GM19099 (cell line): Measurements from ENCODE around the gene FAM3B.

Source experiments
- POLR2A ChIP-seq: IDR thresholded peaks from 3 replicates; pipeline ENCODE4 v1.6.1; 2011; ENCODE audit warnings: low read depth; ENCODE audit not compliant: insufficient read length; ENCODE audit errors: extremely low read depth

The FAM3B gene

DNA sequence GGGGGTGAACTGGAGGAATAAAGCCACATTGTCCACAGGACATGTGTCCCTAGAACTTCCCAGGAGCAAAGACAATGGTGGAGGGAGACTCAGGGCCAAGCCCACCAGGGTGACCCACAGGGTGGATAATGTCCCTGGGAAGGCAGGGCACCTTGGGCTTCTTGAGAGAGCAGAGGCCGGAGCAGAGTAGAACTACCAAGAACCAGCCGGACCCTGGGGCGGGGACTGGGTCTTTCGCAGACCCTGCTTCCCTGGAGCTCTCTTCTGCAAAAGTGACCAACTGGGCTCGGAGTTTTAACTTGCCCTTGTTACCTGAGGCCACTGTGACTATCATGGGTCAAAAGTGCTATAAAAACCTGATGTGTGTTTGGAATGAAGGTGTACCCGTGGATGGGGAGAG is 875 bp upstream of the FAM3B start:
- no peak for TF ChIP-seq POLR2A

DNA sequence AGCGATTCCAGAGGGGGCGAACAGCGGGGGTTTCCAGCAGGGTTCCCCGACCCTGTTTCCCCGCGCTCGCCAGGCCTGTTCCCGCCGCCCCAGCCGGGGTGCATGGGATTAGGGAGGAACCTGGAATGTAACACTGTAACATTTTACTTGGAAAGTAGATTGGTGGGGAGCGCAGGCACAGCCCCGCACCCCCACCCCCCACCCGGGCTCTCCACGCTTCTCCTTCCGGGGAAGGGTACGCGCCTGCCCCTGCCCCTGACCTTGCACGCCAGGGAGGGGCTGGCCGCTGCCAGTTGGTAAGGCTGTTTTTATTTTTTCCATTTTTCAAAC is 427 bp downstream of the FAM3B start:
- no peak for TF ChIP-seq POLR2A

DNA sequence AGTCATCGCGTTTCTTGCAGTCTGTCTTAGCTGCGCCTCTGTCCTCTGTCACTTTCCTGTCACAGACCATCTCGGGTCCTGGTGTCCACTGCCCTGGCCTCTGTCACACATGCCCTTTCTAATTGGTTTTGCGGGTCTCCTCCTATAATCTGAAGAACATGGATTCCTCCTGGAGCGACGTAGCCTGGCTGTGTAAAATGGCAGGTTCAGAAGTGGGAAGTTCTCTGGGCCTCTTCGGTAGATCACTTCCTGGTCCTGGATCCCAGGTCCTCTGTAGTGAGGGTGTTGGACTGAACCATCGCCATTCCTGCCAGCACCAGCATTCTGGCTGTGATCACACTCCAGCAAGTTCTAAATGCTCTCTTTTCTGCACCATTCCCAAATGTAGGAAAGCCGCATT is 857 bp downstream of the FAM3B start:
- TF ChIP-seq POLR2A: no peak

DNA sequence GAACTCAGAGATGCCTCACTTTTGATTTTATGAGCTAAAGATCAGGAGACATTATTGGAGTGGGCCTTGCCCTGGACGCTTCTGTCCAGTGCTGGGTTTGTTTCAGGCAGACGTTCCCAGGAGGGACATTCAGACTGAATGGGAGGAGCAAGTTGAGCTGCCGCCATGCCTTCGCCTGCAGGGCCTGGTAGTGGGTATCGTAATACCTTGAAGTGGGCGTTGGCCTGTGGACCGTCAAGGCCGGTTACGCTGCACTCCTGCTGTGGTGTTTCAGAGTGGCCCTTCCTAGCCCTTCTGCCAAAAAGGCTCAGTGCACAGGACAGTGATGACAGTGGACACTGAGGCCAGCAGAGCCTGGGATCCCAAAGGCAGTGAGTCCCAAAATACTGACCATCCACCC is 1.6 kb downstream of the FAM3B start:
- TF ChIP-seq POLR2A: no peak

DNA sequence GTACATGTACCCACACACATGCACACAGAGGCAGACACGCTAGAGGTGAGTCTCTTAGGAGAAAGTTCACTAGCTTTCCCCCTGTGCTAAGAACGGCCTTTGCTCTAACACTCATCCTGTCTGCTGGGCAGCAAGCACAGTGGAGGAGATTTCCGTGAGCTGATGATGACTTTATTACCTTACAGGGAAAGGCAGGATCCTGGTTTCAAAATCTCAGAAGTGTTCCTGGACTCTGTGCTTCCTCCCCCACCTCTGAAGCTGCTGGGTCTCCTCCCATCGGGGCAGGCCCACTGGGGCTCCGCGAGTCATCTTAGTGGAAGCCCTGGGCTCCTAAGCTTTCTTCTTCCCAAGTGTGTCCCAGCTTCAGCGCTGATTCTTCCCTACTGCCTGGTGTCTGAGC is 2.7 kb downstream of the FAM3B start:
- TF ChIP-seq POLR2A: no peak

DNA sequence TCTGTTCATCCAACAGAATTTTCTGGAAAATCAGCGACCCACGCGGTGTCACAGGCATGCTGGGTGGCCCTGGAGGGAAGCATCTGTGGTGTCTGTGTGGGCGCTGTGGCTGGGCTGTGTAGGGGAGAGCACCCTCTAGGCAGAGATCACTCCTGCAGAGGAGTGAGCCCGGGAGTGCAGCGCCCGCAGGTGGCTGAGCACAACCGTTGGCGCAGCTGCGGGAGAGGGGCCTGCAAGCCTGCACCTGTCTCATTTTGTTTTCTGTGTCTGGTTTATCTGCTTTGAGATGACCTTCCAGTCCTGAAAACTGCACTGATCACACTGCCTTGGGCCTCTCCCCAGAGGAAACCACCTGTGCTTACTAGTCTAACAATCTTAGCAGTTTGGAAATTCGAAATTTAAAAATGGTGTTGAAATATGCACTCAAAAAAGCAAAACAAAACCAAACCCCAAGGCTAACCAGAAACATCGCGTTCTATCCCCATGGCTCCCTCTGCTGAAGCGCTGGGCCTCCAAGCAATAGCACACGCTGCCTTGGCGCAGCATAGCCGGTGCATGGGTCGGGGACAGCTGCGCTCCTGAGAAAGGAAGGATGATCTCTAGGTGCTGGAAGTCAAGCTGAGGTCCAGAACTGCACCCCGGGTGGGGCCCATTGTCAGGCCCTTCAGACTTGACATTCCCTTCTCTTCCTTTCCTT is 4.8 kb downstream of the FAM3B start:
- no peak for TF ChIP-seq POLR2A

DNA sequence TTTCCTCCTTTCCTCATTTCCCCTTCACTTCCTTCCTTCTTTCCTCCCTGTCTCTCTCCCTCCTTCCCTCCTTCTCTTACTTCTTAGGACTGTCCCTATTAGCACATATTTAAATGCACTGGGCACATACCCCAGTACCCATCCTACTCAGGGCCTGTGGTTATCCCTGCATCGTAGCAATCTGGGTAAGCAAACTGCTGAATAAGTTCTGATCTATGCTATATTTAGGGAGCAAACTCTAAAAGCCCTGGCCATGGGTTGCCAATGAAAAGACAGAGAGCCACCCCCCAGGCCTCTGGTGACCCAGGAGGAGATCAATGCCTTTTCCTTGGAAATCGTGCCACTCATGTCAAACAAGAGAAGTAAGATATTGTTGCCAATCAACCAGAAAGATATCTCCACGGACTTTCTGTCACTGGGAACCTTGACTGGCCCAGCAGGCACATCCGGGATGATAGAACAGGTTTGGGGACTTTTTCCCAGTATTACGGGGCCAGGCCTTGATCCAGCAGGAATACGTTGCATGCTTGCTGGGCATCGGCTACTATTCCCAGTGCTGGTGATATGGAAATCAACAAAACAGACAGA is 5.4 kb downstream of the FAM3B start:
- TF ChIP-seq POLR2A: no peak

DNA sequence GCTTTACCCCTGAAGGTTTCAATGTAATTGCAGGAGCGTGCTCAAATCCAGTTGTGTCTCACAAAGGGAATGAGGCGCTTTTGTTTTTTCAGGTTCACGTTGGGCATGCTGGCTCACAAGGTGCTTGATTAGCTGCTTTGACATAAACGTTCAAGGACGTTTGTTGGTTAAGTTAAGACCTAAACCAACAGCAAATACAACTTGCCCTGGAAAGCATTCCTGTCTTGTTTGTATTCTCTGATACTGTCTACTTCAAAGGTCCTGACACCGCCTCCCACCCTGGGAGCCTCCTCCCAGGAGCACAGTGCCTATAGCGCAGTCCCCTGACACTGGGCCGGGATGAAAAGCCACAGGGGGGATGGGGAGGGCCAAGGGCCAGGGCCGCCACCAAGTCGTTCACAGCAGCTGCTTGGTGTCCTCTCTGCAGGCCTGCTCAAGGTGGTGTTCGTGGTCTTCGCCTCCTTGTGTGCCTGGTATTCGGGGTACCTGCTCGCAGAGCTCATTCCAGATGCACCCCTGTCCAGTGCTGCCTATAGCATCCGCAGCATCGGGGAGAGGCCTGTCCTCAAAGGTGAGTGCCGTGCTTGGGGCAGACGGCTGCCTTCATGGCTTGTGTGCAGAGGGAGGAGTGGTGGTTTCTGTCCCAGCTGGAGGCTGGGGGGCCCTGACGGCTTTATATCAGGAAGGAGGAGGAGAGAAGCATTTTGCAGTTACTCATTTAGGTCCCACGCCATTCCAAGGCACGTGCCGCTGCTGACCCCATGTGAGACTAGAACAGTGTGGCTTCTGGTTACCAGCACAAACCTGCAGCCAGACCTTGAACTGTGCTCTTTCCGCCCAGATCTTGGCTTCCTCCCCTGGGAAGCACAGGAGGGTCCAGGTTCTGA is 6.1 kb downstream of the FAM3B start:
- no peak for TF ChIP-seq POLR2A

DNA sequence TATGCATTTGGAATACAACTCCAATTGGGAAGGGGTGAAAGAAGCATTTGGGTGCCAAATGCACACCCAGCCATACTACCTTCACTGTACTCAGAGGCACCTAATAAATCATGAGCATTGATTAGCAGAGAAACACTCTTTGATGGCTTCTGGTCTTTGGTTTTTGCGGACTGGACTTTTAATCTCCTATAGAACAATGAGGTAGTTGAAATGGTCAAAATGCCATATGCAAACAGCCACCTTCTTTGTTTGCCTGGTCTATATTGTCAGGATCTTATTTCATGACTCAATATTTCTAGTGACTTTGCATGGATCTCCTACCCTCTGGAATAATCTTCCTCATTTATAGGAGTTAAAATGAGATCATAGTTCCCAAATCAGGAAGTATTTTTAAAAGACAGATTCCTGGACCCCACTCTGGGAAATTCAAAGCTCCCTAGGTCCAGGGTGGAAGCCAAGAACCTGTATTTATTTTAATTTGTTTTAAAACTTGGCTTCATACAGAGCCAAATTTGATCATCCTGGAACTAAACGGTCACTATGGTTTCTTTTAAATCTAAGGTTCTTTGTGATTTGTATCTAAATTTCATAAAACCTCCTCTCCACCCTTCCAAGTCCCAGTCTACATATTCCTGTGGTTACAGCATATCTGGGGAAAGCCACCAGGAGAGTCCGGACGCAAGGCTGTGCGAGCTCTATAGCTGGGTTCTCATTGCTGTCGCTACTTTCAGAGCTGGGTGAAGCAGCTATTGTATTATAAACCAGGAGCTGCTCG is 8.7 kb downstream of the FAM3B start:
- no peak for TF ChIP-seq POLR2A

DNA sequence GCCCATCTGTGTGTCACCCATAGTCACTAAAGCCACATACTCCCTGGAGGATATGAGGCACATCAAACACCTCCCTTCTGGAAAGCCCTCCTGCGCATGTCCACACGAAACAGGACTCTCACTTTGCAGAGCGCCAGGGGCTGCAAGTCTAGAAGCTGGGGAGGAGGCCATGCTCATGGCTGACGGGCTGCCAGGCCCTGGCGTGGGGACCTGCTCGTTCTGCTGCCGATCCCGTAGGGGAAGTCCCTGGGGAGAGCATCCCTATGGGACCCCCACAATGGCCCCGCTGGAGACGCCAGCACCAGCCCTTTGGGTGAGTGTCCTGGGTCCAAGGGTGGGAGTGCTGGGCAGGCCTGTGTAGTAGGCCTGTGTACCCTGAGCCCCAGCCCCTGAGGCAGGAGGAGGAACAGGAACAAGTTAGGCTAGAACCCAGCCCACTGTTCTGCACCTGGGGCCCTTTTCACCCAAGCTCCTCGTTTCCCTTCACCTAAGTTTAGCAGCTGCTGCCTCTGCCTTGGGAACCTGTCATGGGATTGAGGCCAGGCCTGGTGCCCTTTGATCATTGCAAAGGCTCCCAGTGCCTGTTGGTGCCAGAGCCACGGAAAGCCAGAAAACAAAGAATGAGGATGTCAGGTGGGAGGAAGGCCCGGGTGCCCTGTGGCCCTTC is 9.9 kb downstream of the FAM3B start:
- TF ChIP-seq POLR2A: no peak

DNA sequence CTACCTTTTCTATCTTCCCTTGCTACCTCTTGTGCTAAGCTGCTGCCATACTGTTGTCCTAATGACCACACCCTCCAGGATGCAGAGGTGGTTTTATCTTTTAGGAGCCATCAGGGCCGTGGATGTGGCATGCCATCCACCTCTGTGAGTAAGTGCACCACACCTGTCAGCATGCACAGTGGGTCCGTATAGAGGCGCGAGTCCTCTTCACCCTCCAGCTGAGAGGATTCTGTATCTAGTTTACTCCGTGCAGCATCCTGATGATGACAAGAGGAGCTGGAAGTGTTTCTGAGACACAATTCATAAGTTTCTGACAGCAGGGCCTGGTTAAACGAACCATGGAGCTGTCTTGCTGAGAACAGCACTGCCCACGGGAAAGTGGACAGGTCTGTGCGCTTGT is 11.2 kb downstream of the FAM3B start:
- TF ChIP-seq POLR2A: no peak

DNA sequence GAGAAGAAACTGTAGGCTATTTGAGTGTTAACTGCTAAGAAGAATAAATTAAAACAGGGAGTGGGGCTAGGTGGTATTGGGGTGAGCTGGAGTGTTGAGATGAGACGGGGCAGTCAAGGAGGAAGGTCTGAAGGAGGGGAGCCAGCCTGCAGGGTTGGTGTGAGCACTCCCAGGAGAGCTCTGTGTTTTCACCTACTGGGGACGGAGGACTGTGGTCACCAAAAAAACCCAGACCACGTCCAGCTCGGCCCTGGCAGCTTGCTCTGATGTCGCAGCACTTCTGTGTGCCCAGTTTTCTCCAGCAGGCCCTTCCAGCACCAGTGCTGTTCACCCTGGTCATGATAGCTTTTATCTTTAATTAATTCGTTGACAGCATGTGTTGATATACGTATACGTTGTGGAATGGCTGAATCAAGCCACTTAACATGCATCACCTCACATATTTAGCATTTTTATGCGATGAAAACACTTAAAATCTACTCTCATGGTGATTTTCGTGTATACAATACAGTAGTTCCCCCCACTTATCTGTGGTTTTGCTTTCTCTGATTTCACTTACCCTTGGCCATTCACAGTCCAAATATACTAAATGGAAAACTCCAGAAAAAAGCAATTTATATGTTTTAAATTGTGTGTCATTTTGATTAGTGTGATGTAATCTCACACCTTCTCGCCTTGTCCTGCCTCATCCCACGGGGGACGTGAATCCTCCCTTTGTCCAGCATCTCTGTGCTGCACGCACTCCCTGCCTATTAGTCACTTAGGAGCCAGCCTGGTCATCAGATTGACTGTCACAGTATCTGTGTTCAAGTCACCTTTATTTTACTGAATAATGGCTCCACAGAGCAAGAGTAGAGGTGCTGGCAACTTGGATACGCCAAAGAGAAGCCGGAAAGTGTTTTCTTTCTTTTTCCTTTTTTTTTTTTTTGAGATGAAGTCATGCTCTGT is 12.3 kb downstream of the FAM3B start:
- no peak for TF ChIP-seq POLR2A

DNA sequence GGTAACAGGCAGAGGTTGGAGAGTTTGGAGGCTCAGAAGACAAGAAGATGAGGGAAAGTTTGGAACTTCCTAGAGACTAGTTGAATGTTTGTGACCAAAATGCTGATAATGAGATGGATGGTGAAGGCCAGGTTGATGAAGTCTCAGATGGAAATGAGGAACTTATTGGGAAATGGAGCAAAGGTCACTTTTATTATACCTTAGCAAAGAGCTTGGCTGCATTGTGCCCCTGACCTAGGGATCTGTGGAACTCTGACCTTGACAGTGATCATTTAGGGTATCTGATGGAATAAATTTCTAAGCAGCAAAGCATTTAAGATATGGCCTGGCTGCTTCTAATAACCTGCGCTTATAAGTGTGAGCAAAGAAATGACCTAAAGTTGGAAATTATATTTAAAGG is 17.2 kb downstream of the FAM3B start:
- TF ChIP-seq POLR2A: no peak

DNA sequence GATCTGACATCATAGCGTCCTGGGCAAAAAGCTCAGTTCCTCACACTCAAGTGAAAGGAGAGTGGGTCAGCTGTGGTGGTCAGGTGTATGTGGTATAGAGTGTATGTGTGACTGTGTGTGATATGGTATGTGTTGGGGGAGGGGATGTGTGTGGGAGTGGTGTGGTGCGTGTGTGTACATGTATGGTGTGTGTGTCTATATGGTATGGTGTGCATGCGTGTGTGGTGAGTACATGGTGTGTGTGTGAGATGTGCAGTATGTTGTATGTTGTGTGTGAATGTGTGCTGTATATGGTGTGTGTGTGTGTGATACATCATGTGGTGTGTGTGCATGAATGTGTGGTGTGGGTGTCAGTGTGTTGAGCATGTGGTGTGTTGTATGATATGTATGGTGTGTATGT is 20.9 kb downstream of the FAM3B start:
- TF ChIP-seq POLR2A: no peak
